GM19452 (cell line): ENCODE data around the gene LYSMD3.
A peak's percentile ranks its signal among the peaks of the same experiment; 100 is the strongest.

Experiments
- ATAC-seq: cut with Tn5 transposase; IDR thresholded peaks from one replicate; pipeline ENCODE4 v1.9.1; 2021; ENCODE audit not compliant: unreplicated experiment

LYSMD3 gene

GRCh38 chr5:90548069-90548593 is 18.7 kb upstream of the LYSMD3 start:
- no peak for ATAC-seq

DNA sequence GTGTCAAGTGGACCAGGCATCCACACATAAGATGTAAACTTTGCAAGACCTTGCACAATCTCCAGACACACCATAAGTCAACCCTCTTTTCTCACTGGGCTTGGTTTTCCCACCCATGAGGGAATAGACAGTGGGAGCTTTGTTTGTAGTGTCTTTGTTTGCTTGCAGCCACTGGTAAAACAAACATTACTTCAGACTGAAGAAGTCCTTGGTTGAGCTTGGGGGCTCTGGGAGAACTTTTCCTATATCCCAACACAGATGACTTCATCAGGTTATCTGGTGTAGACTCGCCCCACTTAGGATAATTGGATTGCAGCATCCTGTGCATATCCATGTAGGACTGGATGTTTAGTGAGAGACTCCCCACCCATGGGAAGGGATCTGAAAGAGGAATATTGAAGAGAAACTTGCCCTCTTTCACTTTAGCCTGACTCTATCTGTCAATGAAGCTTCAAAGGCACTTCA is 17.7 kb upstream of the LYSMD3 start:
- no peak for ATAC-seq

DNA sequence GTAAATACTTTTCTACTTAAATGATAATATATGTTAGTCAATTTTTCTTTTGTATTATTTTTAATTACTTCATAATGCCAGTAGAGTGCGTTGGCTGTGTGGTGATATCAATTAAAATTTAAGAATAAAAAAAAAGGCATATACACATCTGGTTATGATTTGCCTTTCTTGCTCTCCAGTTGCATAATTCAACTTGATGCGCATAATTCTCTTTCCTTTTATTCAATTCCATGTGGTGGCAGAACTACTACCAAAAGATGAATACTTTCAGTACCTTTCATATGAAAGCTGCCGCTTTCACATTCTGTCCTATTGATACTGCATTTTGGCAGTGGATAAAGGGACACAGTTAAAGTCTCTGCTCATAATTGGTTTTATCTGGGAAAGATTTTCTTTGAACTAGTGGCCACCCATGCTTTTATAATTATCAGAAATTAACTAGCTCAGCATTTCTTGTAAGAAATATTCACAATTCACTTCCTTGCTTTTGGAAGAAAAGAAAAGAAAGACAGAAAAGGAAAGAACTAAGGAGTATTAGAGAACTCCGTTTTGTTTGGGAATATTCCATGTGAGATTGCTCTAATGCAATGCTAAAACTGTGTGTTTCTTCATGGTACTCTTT is 16.9 kb upstream of the LYSMD3 start:
- no peak for ATAC-seq

DNA sequence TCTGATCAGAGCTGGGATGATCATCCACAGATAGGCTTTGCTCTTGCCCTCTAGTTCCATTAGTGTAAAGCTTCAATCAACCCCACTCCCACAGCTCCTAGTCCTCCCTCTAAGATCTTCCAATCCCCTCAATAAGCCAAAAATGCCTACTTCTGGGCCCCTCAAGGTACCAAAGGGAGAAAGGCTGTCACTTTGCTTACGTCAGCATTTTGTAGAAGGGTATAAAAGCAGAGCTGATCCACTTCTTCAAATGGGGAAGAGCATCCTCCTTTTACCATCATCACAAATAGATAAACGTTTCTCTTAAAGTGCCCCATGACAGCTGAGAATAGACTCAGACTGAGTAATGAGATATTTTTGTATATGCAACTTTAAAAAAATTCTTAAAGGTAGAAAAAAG is 16.1 kb upstream of the LYSMD3 start:
- ATAC-seq: no peak

- no peak for ATAC-seq
Observed at GRCh38 chr5:90542827-90543519, 13.6 kb upstream of the LYSMD3 start.

DNA sequence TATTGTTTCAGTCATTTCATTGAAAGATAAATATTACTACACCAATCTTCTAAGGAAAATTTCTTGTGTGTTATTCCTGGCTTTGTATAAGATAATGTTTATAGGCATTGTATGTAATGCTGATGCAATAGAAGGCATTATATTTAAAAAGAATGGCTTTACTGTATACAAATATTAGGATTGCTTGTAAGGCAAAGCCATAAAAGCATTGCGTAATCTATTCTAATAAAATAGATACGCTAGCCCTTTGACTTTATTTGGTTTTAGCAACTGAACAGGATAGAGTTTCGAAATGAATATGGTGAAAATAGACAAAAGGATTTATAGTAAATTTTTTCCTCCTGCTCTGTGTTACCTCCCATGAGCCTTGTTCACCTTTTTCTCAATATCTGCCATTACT is 5.5 kb upstream of the LYSMD3 start:
- ATAC-seq: no peak

DNA sequence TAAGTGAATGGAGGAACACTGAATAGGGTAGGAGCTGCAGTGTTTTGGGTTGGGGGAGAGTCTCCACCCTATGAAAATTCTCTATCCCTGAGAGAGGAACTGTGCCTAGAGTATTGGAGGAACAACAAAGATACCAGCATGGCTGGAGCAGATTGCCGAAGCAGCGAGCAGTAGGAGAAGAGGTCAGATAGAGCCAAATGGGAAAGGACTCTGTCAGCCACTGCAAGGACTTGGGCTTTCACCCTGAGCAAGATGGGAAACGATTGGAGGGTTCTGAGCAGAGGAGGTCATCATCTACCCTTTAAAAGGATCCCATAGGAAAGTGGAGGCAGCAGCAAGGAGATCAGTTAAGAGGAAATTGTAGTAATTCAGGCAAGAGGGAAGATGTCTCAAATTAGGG is 4.4 kb upstream of the LYSMD3 start:
- no peak for ATAC-seq

DNA sequence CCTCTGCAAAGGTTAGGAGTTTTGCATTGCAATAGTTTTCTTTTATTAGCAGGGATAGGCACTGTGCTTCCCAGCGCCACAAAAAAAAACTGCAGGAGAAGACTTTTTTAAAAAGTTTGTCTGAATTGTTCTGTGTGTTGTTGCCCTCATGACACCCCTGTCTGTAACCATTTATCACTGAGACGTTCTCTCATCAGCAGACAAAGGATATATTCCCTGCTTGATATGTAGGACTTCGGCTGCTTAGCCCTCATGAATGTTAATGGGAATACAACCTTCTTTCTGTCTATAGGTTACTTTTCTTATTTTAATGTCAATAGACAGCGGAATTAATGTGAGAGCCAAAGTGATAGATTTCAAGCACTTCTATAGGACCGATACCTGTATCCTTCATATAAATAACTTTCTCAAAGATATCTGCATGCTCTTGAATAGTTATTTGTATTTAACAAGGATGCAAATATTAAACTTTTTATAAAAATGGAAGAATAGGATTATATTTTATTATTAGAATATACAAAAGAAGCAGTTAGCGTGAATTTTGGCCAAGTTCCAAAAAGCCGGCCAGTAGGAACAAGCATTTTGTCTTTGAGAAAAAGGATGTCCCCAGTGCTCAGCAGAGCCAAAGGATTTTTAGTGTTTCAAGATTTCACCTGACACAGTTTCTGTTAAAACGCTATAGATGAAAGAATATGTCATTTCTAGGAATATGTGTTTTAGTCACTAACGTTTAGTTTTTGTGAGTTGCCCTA is 1.5 kb upstream of the LYSMD3 start:
- ATAC-seq: no peak

GRCh38 chr5:90529939-90530677 is 724 bp upstream of the LYSMD3 start:
- peak; percentile 51 for ATAC-seq

DNA sequence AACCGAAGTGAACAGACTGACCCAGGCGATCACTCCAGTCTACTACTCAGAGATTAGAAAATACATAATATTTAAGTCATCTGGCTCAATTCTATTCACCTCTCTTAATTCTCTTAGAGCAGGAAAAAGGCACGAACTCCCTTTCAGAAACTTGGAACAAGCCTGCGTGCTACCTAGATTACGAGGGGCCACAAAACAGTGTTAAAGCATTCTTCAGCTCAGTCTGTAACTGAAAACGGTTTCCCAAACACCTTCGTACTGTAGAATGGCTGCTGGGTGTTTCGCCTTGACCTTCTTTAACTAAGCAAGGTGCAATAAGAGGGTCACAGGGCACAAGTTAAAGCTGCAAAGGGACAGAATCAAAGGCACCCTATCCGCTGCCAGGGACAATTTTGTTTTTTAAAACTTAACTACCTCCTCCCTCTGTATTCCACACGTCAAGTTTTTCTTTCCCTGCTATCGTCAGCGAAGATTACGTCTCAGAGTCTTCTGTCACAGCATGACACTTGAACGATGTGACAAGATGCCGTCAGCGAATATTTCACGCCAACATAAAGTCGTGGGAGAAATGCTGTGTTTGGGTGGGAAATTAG is 687 bp downstream of the LYSMD3 start:
- ATAC-seq: no peak

DNA sequence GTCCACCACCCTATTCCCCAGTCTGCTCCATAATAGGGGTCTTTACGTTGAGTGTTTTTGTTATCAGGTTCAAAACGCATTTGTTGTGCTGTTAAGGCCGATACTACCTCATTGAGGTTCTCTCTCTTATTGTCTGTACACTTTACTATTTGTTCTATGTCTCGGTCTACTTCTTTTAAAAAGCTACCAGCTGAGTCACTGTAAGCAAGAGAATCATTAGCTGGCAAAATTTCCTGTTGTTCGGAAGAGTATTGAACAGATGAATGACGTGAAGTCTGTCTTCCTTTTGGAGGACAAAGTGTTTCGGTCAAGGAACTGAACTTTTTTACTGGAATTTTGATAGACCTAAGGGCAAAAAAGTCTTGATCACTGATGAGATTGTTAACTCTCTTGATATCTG is 10.3 kb downstream of the LYSMD3 start:
- no peak for ATAC-seq

- no peak for ATAC-seq
Observed at GRCh38 chr5:90518661-90519060, 10.7 kb downstream of the LYSMD3 start.

- no peak for ATAC-seq
Observed at GRCh38 chr5:90514520-90514919, 14.9 kb downstream of the LYSMD3 start.

DNA sequence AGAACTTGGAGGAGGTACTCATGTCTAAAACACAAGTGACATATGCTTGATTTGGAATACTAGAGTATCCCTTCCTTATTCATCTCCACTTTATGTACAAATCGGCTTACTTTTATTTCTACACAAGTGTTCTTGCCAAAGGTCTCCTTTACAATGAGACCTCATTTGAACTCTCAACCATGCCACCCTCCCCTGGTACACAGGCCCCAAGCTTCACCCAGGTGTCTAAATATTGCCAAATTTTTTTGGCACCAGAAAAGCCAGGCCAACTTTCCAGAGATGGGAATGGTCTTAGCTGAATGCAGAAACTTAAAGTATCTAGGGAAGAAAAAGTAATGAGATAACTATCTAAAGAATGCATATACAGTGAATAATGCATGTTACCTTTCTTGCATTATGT is 18.9 kb downstream of the LYSMD3 start:
- no peak for ATAC-seq

DNA sequence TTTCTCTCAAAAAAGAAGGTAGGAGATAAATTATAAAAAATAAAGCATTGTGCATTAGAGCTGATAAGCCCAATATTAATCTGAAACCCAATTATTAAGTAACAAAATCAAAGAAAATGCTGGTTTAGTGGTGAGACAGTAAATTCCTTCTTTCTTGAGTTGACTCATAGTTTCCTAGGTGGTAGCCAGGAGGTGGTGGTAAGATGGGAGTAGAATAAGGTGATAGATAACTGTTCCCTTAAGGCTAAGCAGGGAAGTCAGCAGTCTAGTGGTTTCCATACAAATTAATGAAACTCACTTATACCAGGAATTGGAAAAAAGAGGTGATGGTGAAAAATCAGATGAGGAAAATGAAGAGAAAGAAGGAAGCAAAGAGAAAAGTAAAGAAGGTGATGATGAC is 23.2 kb downstream of the LYSMD3 start:
- ATAC-seq: no peak

GRCh38 chr5:90504743-90505142 is 24.6 kb downstream of the LYSMD3 start:
- no peak for ATAC-seq

GRCh38 chr5:90503596-90503995 is 25.8 kb downstream of the LYSMD3 start:
- ATAC-seq: no peak

- no peak for ATAC-seq
Observed at GRCh38 chr5:90495146-90495545, 34.2 kb downstream of the LYSMD3 start.

DNA sequence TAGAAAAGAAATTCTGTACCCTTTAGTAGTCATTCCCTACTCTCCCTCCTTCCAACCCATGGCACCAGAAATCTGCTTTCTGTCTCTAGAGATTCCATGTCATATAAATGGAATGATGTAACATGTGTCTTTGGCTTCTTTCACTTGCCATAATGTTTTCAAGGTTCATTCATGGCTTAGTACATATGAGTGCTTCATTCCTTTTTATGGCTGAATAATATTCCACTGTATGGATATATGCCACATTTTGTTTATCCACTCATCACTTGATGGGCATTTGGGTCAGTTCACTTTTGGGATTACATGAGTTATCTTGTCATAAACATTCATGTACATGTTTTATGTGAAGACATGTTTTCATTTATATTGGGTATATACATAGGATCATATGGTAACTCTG is 35.3 kb downstream of the LYSMD3 start:
- no peak for ATAC-seq

DNA sequence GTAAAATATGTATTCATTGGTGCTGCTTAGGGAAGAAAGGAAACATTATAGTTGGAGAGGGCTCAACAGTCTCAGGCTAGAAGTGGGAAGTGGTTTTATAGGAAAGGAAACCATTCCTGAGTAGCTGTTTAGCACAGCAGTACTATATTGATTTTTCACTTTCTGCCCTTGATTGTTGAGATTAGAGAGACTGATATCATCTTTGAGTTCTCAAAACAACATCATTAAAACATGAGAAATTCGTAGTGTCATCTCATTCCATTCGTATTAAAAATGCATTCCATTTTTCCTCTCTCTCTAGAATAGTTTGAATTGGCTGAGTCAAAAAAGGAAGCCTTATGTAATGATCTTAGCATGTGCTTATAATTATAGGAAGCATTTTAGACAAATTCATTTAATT is 40.6 kb downstream of the LYSMD3 start:
- no peak for ATAC-seq

- no peak for ATAC-seq
Observed at GRCh38 chr5:90484540-90484939, 44.8 kb downstream of the LYSMD3 start.
